Peyer's patch (tissue), 4 donors: ENCODE data around the gene KAT2B.

Experiments used
- POLR2A ChIP-seq, 2 donors: fragments of 450-650 bp; IDR thresholded peaks; one replicate each; pipeline ENCODE4 v1.5.1; 2017; ENCODE audit warnings: antibody characterized with exemption in 2 of 2, mild to moderate bottlenecking in 2 of 2, moderate library complexity in 2 of 2
- TF ChIP-seq, protein P1 (sequence below), 6 experiments: fragments of 450-650 bp in 4 of 6; fragments of 200-600 bp in 2 of 6; sonication (generic) in 1 of 6; IDR thresholded peaks; one replicate each; pipeline ENCODE4 v1.5.1; 2017 to 2019; ENCODE audit warnings: antibody characterized with exemption in 6 of 6, mild to moderate bottlenecking in 3 of 6, moderate library complexity in 1 of 6

DNA sequence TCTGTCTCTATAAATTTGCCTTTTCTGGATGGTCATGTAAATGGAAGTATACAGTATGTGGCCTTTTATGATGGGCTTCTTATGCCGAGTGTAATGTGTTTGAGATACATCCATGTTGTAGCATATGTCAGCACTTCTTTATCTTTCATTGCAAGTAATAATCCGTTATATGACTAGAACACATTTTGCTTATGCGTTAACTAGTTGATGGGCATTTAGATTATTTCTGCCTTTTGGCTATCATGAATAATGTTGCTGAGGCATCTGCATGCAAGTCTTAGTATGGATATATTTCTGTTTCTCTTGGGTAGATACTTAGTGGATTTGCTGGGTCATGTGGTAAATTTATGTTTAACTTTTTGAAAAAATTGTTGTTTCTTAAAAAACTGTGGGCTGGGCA, 19.7 kb downstream of the KAT2B start:
- TF ChIP-seq, protein P1, sequence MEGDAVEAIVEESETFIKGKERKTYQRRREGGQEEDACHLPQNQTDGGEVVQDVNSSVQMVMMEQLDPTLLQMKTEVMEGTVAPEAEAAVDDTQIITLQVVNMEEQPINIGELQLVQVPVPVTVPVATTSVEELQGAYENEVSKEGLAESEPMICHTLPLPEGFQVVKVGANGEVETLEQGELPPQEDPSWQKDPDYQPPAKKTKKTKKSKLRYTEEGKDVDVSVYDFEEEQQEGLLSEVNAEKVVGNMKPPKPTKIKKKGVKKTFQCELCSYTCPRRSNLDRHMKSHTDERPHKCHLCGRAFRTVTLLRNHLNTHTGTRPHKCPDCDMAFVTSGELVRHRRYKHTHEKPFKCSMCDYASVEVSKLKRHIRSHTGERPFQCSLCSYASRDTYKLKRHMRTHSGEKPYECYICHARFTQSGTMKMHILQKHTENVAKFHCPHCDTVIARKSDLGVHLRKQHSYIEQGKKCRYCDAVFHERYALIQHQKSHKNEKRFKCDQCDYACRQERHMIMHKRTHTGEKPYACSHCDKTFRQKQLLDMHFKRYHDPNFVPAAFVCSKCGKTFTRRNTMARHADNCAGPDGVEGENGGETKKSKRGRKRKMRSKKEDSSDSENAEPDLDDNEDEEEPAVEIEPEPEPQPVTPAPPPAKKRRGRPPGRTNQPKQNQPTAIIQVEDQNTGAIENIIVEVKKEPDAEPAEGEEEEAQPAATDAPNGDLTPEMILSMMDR (IDR thresholded peaks at IDR 0.05) = no peak
- TF ChIP-seq POLR2A (IDR thresholded peaks at IDR 0.05) = no peak
